ENCODE data around the gene PLEKHG2.

PLEKHG2 gene

DNA sequence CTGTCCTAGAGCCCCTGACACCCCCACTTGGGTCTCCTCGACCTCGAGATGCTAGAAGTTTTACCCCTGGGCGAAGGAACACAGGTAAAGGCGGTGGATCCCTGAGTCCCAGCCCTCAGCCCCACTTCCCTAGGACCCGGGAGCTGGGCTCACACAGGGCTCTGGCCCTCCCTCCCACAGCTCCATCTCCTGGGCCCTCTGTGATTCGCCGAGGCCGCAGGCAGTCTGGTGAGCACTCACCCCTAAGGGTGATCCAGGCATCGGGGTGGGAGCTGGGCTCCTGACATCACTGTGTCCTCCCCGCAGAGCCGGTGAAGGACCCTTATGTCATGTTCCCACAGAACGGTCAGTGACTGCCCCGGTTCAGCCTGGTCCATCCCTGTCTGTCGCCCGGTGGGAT lies 8.3 kb downstream of the PLEKHG2 start:
- no peak for TF ChIP-seq EGR1 (IDR thresholded peaks at IDR 0.05)
- TF ChIP-seq CEBPB (IDR thresholded peaks at IDR 0.05) = no peak
- no peak for TF ChIP-seq NFIC (IDR thresholded peaks at IDR 0.05)
- TF ChIP-seq YY1 (IDR thresholded peaks at IDR 0.05; ENCODE audit: low read depth) = no peak
- TF ChIP-seq EP300 (IDR thresholded peaks at IDR 0.05; ENCODE audit: borderline replicate concordance) = no peak
- TF ChIP-seq CREB1 (IDR thresholded peaks at IDR 0.05; ENCODE audit: low read depth) = no peak
- TF ChIP-seq TCF12 (IDR thresholded peaks at IDR 0.05; ENCODE audit: low read depth) = no peak
- TF ChIP-seq FOXM1 (IDR thresholded peaks at IDR 0.05; ENCODE audit: borderline replicate concordance, low read depth) = no peak
- TF ChIP-seq TEAD4 (IDR thresholded peaks at IDR 0.05) = no peak
- TF ChIP-seq, protein P1, sequence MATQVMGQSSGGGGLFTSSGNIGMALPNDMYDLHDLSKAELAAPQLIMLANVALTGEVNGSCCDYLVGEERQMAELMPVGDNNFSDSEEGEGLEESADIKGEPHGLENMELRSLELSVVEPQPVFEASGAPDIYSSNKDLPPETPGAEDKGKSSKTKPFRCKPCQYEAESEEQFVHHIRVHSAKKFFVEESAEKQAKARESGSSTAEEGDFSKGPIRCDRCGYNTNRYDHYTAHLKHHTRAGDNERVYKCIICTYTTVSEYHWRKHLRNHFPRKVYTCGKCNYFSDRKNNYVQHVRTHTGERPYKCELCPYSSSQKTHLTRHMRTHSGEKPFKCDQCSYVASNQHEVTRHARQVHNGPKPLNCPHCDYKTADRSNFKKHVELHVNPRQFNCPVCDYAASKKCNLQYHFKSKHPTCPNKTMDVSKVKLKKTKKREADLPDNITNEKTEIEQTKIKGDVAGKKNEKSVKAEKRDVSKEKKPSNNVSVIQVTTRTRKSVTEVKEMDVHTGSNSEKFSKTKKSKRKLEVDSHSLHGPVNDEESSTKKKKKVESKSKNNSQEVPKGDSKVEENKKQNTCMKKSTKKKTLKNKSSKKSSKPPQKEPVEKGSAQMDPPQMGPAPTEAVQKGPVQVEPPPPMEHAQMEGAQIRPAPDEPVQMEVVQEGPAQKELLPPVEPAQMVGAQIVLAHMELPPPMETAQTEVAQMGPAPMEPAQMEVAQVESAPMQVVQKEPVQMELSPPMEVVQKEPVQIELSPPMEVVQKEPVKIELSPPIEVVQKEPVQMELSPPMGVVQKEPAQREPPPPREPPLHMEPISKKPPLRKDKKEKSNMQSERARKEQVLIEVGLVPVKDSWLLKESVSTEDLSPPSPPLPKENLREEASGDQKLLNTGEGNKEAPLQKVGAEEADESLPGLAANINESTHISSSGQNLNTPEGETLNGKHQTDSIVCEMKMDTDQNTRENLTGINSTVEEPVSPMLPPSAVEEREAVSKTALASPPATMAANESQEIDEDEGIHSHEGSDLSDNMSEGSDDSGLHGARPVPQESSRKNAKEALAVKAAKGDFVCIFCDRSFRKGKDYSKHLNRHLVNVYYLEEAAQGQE (IDR thresholded peaks at IDR 0.05; ENCODE audit: low read depth) = no peak
- no peak for TF ChIP-seq RAD21 (IDR thresholded peaks at IDR 0.05; ENCODE audit: low read depth)
- TF ChIP-seq, protein P2, sequence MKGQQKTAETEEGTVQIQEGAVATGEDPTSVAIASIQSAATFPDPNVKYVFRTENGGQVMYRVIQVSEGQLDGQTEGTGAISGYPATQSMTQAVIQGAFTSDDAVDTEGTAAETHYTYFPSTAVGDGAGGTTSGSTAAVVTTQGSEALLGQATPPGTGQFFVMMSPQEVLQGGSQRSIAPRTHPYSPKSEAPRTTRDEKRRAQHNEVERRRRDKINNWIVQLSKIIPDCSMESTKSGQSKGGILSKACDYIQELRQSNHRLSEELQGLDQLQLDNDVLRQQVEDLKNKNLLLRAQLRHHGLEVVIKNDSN (IDR thresholded peaks at IDR 0.05) = no peak
- TF ChIP-seq, protein P3, sequence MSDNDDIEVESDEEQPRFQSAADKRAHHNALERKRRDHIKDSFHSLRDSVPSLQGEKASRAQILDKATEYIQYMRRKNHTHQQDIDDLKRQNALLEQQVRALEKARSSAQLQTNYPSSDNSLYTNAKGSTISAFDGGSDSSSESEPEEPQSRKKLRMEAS (IDR thresholded peaks at IDR 0.05) = no peak
- TF ChIP-seq ZBTB7A (IDR thresholded peaks at IDR 0.05; ENCODE audit: low read depth) = no peak
- TF ChIP-seq TAF1 (IDR thresholded peaks at IDR 0.05; ENCODE audit: low read depth) = no peak

DNA sequence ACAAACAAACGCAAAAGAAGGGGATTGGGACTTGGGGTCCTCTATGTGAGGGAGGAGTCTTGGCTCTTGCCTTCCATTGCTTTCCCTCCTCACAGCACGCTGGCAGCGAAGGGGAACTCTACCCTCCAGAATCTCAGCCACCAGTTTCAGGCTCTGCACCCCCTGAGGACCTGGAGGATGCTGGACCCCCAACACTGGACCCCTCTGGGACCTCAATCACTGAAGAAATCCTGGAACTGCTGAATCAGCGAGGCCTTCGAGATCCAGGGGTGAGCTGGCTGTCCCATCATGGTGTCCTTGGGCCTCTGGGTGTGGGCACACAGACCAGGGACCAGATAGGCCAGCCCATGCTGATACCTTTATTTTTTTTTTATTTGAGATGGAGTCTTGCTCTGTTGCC lies 9.6 kb downstream of the PLEKHG2 start:
- TF ChIP-seq CREB1 (IDR thresholded peaks at IDR 0.05; ENCODE audit: low read depth) (no peak), RAD21 (IDR thresholded peaks at IDR 0.05; ENCODE audit: low read depth) (no peak), ZBTB7A (IDR thresholded peaks at IDR 0.05; ENCODE audit: low read depth) (no peak), FOXM1 (IDR thresholded peaks at IDR 0.05; ENCODE audit: borderline replicate concordance, low read depth) (no peak), CEBPB (IDR thresholded peaks at IDR 0.05) (no peak), TCF12 (IDR thresholded peaks at IDR 0.05; ENCODE audit: low read depth) (no peak), TAF1 (IDR thresholded peaks at IDR 0.05; ENCODE audit: low read depth) (no peak), EGR1 (IDR thresholded peaks at IDR 0.05) (no peak), NFIC (IDR thresholded peaks at IDR 0.05) (no peak), YY1 (IDR thresholded peaks at IDR 0.05; ENCODE audit: low read depth) (no peak), TEAD4 (IDR thresholded peaks at IDR 0.05) (no peak)
- TF ChIP-seq, protein P3 (IDR thresholded peaks at IDR 0.05) = no peak
- TF ChIP-seq, protein P1 (IDR thresholded peaks at IDR 0.05; ENCODE audit: low read depth) = no peak
- TF ChIP-seq, protein P2 (IDR thresholded peaks at IDR 0.05) = no peak

DNA sequence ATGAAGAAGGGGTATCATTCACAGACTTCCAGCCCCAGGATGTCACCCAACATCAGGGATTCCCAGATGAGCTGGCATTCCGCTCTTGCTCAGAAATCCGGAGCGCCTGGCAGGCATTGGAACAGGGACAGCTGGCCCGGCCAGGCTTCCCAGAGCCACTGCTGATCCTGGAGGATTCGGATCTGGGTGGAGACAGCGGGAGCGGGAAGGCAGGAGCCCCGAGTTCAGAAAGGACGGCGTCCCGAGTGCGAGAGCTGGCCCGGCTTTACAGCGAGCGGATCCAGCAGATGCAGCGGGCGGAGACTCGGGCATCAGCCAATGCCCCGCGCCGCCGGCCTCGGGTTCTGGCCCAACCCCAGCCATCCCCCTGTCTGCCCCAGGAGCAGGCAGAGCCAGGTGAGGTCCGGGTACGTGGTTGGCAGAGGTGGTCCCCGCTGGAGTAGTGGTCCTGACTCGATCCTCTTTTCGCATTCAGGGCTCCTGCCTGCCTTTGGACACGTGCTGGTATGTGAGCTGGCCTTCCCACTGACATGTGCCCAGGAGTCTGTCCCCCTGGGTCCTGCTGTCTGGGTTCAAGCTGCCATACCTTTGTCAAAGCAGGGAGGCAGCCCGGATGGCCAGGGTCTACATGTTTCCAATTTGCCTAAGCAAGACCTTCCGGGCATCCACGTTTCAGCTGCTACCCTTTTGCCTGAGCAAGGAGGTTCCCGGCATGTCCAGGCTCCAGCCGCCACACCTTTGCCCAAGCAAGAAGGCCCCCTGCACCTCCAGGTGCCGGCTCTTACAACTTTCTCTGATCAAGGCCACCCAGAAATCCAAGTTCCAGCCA lies 11.0 kb downstream of the PLEKHG2 start:
- TF ChIP-seq TEAD4 (IDR thresholded peaks at IDR 0.05) (no peak), EGR1 (IDR thresholded peaks at IDR 0.05) (no peak), ZBTB7A (IDR thresholded peaks at IDR 0.05; ENCODE audit: low read depth) (no peak), CEBPB (IDR thresholded peaks at IDR 0.05) (no peak)
- TF ChIP-seq, protein P2 (IDR thresholded peaks at IDR 0.05) = no peak

DNA sequence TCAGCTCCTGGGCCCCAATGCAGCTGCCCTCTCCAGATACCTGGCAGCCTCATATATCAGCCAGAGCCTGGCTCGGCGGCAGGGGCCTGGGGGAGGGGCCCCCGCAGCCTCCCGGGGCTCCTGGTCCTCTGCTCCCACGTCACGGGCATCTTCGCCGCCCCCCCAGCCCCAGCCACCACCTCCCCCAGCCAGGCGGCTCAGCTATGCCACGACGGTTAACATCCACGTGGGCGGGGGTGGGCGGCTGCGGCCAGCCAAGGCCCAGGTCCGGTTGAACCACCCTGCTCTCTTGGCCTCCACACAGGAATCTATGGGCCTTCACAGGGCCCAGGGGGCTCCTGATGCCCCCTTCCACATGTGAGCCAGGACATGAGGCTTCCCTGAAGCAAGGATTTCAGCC lies 12.5 kb downstream of the PLEKHG2 start:
- TF ChIP-seq, protein P1 (IDR thresholded peaks at IDR 0.05; ENCODE audit: low read depth) = no peak
- TF ChIP-seq TCF12 (IDR thresholded peaks at IDR 0.05; ENCODE audit: low read depth) = no peak
- no peak for TF ChIP-seq EP300 (IDR thresholded peaks at IDR 0.05; ENCODE audit: borderline replicate concordance)
- TF ChIP-seq, protein P2 (IDR thresholded peaks at IDR 0.05) = no peak
- TF ChIP-seq YY1 (IDR thresholded peaks at IDR 0.05; ENCODE audit: low read depth) = no peak
- TF ChIP-seq, protein P3 (IDR thresholded peaks at IDR 0.05) = no peak
- TF ChIP-seq ZBTB7A (IDR thresholded peaks at IDR 0.05; ENCODE audit: low read depth) = no peak
- no peak for TF ChIP-seq CREB1 (IDR thresholded peaks at IDR 0.05; ENCODE audit: low read depth)
- no peak for TF ChIP-seq FOXM1 (IDR thresholded peaks at IDR 0.05; ENCODE audit: borderline replicate concordance, low read depth)
- no peak for TF ChIP-seq CEBPB (IDR thresholded peaks at IDR 0.05)
- TF ChIP-seq TEAD4 (IDR thresholded peaks at IDR 0.05) = no peak
